NCI-H524 (cell line): ENCODE measurements around the gene LRRC3B.

Experiments used
- DNase-seq, 2 experiments: peaks; one replicate each; lab custom pipeline; 2025; lab: John Stamatoyannopoulos, UW

LRRC3B gene

GRCh38 chr3:26631390-26631738 is 8.8 kb downstream of the LRRC3B start:
- DNase-seq: no peak

GRCh38 chr3:26634601-26635000 is 12.0 kb downstream of the LRRC3B start:
- DNase-seq: no peak

- DNase-seq: peak; percentile 41 to 70
Observed at GRCh38 chr3:26636096-26636727, 13.6 kb downstream of the LRRC3B start.

- DNase-seq: no peak
Observed at GRCh38 chr3:26637698-26638097, 15.1 kb downstream of the LRRC3B start.

- no peak for DNase-seq
Observed at GRCh38 chr3:26638113-26638512, 15.5 kb downstream of the LRRC3B start.

GRCh38 chr3:26639339-26639738 is 16.8 kb downstream of the LRRC3B start:
- DNase-seq: no peak

- DNase-seq: no peak
Observed at GRCh38 chr3:26647078-26647477, 24.5 kb downstream of the LRRC3B start.

GRCh38 chr3:26648461-26648860 is 25.9 kb downstream of the LRRC3B start:
- DNase-seq: peak in 1 of 2 experiments; percentile 18

GRCh38 chr3:26652164-26652563 is 29.6 kb downstream of the LRRC3B start:
- DNase-seq: peak; percentile 76 to 89

- no peak for DNase-seq
Observed at GRCh38 chr3:26653811-26654425, 31.3 kb downstream of the LRRC3B start.

GRCh38 chr3:26655231-26655630 is 32.7 kb downstream of the LRRC3B start:
- no peak for DNase-seq

- no peak for DNase-seq
Observed at GRCh38 chr3:26657348-26657976, 34.9 kb downstream of the LRRC3B start.

GRCh38 chr3:26668171-26668570 is 45.6 kb downstream of the LRRC3B start:
- DNase-seq: no peak

GRCh38 chr3:26668696-26669095 is 46.1 kb downstream of the LRRC3B start:
- DNase-seq: no peak

- no peak for DNase-seq
Observed at GRCh38 chr3:26675336-26675735, 52.8 kb downstream of the LRRC3B start.

- peak in 1 of 2 experiments; percentile 13 for DNase-seq
Observed at GRCh38 chr3:26681632-26682031, 59.1 kb downstream of the LRRC3B start.

- DNase-seq: no peak
Observed at GRCh38 chr3:26682406-26682805, 59.8 kb downstream of the LRRC3B start.

GRCh38 chr3:26683902-26684301 is 61.3 kb downstream of the LRRC3B start:
- DNase-seq: no peak

GRCh38 chr3:26687466-26687865 is 64.9 kb downstream of the LRRC3B start:
- DNase-seq: peak in 1 of 2 experiments; percentile 38

- no peak for DNase-seq
Observed at GRCh38 chr3:26699553-26699952, 77.0 kb downstream of the LRRC3B start.

GRCh38 chr3:26703519-26703918 is 80.9 kb downstream of the LRRC3B start:
- DNase-seq: no peak

- no peak for DNase-seq
Observed at GRCh38 chr3:26704736-26705135, 82.2 kb downstream of the LRRC3B start.

- no peak for DNase-seq
Observed at GRCh38 chr3:26708501-26708900, 85.9 kb downstream of the LRRC3B start.
